K562 (cell line): ENCODE results near the gene TOMT. TPM values are rescaled to one million over a fixed set of nuclear protein-coding genes. Genes with fewer than 3 reads are reported as not detected.

Experiments used
- COPS2 ChIP-seq: fragments of 450-650 bp; conservative IDR thresholded peaks from 2 replicates; pipeline ENCODE4 v1.6.1; 2016; ENCODE audit warnings: mild to moderate bottlenecking, moderate library complexity
- DEAF1 ChIP-seq: fragments of 450-650 bp; formaldehyde crosslinking; IDR thresholded peaks from 2 replicates; pipeline ENCODE4 v1.4.0; 2020; ENCODE audit warnings: mild to moderate bottlenecking, moderate library complexity
- FOS ChIP-seq: IDR thresholded peaks from 3 replicates; pipeline ENCODE4 v1.6.1; 2011; ENCODE audit not compliant: insufficient read length; ENCODE audit errors: extremely low read depth
- HEY1 ChIP-seq: fragments of 250-450 bp; sonication (Bioruptor Pico); IDR thresholded peaks from 2 replicates; pipeline ENCODE4 v1.5.0; 2020; ENCODE audit warnings: mild to moderate bottlenecking, moderate library complexity, borderline replicate concordance
- HNRNPUL1 ChIP-seq: fragments of 200-400 bp; formaldehyde crosslinking; IDR thresholded peaks from 2 replicates; pipeline ENCODE4 v1.6.1; 2017; ENCODE audit warnings: low read length
- KDM2B ChIP-seq: fragments of 250-450 bp; sonication (Bioruptor Pico); IDR thresholded peaks from 2 replicates; pipeline ENCODE4 v1.8.0; 2021; ENCODE audit warnings: mild to moderate bottlenecking, moderate library complexity
- MLX ChIP-seq, 2 experiments: fragments of 450-650 bp in 1 of 2; sonication (generic) in 1 of 2; formaldehyde crosslinking; conservative IDR thresholded peaks; 2 replicates each; pipeline versions ENCODE4 v1.4.0 to v1.8.1; 2020 to 2022; ENCODE audit warnings: mild to moderate bottlenecking in 1 of 2, missing genetic modification reagents in 1 of 2
- PHF21A ChIP-seq: fragments of 450-650 bp; IDR thresholded peaks from 2 replicates; pipeline ENCODE4 v1.6.1; 2017; ENCODE audit warnings: low read depth, borderline replicate concordance
- PRPF4 ChIP-seq: fragments of 200-400 bp; formaldehyde crosslinking; IDR thresholded peaks from one replicate; pipeline ENCODE4 v1.6.1; 2017; ENCODE audit warnings: low read length, low read depth, mild to moderate bottlenecking; ENCODE audit not compliant: insufficient read depth, poor library complexity, severe bottlenecking
- TBL1XR1 ChIP-seq, 2 experiments: IDR thresholded peaks; 2 replicates each; pipeline ENCODE4 v1.6.1; 2012; ENCODE audit warnings: improper control_type of control experiment in 2 of 2, low read length in 2 of 2, mild to moderate bottlenecking in 1 of 2
- ZNF239 ChIP-seq: fragments of 250-450 bp; sonication (Bioruptor Pico); IDR thresholded peaks from 2 replicates; pipeline ENCODE4 v1.4.0; 2020; ENCODE audit warnings: mild to moderate bottlenecking
- ZNF24 ChIP-seq: fragments of 450-650 bp; IDR thresholded peaks from 2 replicates; pipeline ENCODE4 v1.6.1; 2016
- ZNF586 ChIP-seq: fragments of 450-650 bp; formaldehyde crosslinking; conservative IDR thresholded peaks from 2 replicates; pipeline ENCODE4 v1.4.0; 2020; ENCODE audit warnings: mild to moderate bottlenecking, moderate library complexity
- ZNF699 ChIP-seq: fragments of 250-450 bp; sonication (Bioruptor Pico); IDR thresholded peaks from 2 replicates; pipeline ENCODE4 v1.8.0; 2021; ENCODE audit warnings: mild to moderate bottlenecking, moderate library complexity; ENCODE audit not compliant: insufficient replicate concordance
- ZNF780A ChIP-seq: fragments of 250-450 bp; sonication (Bioruptor Pico); IDR thresholded peaks from 2 replicates; pipeline ENCODE4 v1.5.0; 2021; ENCODE audit warnings: mild to moderate bottlenecking
- polyA plus RNA-seq, 8 experiments: library from polyadenylated mRNA; depleted of rRNA in 4 of 8; stranded (reverse) in 5 of 8; unstranded in 3 of 8; fragments of >200 nt; fragmentation: Nextera tagmentation in 2 of 8; fragmentation: Illumina TruSeq in 1 of 8; extraction: Ambion mirVana in 2 of 8; extraction: Trizol in 1 of 8; gene quantifications; 2 replicates each; pipeline versions ENCODE4 v1.2.1 to v1.2.3, GENCODE V29; 2011 to 2014; ENCODE audit warnings: inconsistent platforms in 1 of 8, missing spikeins in 1 of 8
- total RNA-seq, 7 experiments: library from RNA; depleted of rRNA in 6 of 7; stranded (reverse); fragments of >200 nt in 6 of 7; fragmentation: Illumina TruSeq in 2 of 7; extraction: Trizol in 2 of 7; gene quantifications; 2 replicates each; pipeline versions ENCODE4 v1.2.1 to v1.2.3, GENCODE V29; 2011 to 2021; ENCODE audit warnings: low replicate concordance in 1 of 7
- TF ChIP-seq, protein P1 (sequence below), 2 experiments: fragments of 150-350 bp in 1 of 2; IDR thresholded peaks; 2 replicates each; pipeline ENCODE4 v1.6.1; 2012 to 2016; ENCODE audit warnings: low read depth in 2 of 2, low read length in 2 of 2, mild to moderate bottlenecking in 1 of 2, moderate library complexity in 1 of 2
- TF ChIP-seq, protein P2 (sequence below): sonication (generic); formaldehyde crosslinking; IDR thresholded peaks from 2 replicates; pipeline ENCODE4 v1.8.0; 2022; ENCODE audit warnings: mild to moderate bottlenecking, missing genetic modification reagents

TOMT gene
- total and polyA plus RNA-seq, 9 of the 15 experiments (the other 6 are each of a cell fraction or from before 2014, with no cell fraction given): not detected

DNA sequence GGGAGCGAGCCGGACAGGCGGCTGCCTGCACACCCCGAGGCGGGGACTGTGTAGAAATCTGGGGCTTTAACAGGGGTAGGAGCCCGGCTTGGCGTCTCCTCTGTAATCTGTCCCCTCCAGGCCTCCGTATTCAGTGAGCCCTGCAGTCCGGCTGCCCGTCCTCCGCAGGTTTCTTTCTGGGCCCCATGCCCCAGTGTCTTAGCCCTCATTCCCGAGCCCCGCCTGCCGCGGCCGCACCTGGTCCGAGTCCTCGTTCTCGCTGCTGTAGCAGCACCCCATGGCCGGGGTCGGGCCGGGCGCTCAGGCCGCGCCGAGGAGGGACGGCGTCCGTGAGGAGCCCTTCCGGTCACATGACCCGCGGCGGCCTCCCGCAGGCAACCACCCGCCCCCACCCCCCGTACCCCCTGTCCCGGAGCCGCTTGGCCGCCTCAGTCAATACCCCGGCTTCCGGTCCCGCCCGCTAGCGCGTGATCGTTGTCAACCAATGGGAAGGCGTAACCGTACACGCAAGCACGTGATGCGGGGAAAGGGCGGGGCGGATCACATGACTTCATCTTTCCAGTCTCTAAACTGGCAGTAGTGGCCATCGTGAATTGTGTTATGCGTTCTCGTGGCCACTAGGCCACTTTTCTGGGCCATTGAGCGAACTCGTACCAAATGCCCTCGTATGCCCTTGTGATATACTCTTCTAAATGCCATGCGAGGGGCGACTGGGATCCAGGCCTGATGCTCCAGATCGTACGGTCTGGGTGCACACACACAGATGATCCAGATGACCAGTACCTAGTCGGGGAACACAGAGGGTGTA lies 2.6 kb upstream of the TOMT start, which contains the start of gene LAMTOR1 (continued):
- TF ChIP-seq, protein P1, sequence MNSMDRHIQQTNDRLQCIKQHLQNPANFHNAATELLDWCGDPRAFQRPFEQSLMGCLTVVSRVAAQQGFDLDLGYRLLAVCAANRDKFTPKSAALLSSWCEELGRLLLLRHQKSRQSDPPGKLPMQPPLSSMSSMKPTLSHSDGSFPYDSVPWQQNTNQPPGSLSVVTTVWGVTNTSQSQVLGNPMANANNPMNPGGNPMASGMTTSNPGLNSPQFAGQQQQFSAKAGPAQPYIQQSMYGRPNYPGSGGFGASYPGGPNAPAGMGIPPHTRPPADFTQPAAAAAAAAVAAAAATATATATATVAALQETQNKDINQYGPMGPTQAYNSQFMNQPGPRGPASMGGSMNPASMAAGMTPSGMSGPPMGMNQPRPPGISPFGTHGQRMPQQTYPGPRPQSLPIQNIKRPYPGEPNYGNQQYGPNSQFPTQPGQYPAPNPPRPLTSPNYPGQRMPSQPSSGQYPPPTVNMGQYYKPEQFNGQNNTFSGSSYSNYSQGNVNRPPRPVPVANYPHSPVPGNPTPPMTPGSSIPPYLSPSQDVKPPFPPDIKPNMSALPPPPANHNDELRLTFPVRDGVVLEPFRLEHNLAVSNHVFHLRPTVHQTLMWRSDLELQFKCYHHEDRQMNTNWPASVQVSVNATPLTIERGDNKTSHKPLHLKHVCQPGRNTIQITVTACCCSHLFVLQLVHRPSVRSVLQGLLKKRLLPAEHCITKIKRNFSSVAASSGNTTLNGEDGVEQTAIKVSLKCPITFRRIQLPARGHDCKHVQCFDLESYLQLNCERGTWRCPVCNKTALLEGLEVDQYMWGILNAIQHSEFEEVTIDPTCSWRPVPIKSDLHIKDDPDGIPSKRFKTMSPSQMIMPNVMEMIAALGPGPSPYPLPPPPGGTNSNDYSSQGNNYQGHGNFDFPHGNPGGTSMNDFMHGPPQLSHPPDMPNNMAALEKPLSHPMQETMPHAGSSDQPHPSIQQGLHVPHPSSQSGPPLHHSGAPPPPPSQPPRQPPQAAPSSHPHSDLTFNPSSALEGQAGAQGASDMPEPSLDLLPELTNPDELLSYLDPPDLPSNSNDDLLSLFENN (IDR thresholded peaks at IDR 0.05; ENCODE audit: low read depth in 2 of 2, low read length in 2 of 2): 0 out of 4 replicates have a peak, but pooled peaks of 1 of the 2 experiments have one; percentile 4
- TF ChIP-seq HEY1 (CRISPR knock-in tag) (0 out of 2 replicates have a peak, but pooled peaks have one; percentile 46), TBL1XR1 (IDR thresholded peaks at IDR 0.05; ENCODE audit: low read length in 2 of 2) (no peak), DEAF1 (no peak), ZNF24 (no peak), HNRNPUL1 (no peak), COPS2 (no peak), ZNF586 (CRISPR knock-in tag) (no peak), PRPF4 (no peak), MLX (CRISPR knock-in tag; conservative IDR thresholded peaks at IDR 0.05) (no peak), FOS (peak; percentile 87), ZNF239 (CRISPR knock-in tag) (no peak), ZNF780A (CRISPR knock-in tag) (0 out of 2 replicates have a peak, but pooled peaks have one; percentile 19), KDM2B (CRISPR knock-in tag) (no peak), PHF21A (peak; percentile 27; the same call in 1 of the 2 replicates), ZNF699 (CRISPR knock-in tag) (no peak)
- TF ChIP-seq, protein P2, sequence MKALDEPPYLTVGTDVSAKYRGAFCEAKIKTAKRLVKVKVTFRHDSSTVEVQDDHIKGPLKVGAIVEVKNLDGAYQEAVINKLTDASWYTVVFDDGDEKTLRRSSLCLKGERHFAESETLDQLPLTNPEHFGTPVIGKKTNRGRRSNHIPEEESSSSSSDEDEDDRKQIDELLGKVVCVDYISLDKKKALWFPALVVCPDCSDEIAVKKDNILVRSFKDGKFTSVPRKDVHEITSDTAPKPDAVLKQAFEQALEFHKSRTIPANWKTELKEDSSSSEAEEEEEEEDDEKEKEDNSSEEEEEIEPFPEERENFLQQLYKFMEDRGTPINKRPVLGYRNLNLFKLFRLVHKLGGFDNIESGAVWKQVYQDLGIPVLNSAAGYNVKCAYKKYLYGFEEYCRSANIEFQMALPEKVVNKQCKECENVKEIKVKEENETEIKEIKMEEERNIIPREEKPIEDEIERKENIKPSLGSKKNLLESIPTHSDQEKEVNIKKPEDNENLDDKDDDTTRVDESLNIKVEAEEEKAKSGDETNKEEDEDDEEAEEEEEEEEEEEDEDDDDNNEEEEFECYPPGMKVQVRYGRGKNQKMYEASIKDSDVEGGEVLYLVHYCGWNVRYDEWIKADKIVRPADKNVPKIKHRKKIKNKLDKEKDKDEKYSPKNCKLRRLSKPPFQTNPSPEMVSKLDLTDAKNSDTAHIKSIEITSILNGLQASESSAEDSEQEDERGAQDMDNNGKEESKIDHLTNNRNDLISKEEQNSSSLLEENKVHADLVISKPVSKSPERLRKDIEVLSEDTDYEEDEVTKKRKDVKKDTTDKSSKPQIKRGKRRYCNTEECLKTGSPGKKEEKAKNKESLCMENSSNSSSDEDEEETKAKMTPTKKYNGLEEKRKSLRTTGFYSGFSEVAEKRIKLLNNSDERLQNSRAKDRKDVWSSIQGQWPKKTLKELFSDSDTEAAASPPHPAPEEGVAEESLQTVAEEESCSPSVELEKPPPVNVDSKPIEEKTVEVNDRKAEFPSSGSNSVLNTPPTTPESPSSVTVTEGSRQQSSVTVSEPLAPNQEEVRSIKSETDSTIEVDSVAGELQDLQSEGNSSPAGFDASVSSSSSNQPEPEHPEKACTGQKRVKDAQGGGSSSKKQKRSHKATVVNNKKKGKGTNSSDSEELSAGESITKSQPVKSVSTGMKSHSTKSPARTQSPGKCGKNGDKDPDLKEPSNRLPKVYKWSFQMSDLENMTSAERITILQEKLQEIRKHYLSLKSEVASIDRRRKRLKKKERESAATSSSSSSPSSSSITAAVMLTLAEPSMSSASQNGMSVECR (CRISPR knock-in tag): no peak
